Tibial artery (tissue), 4 donors: ENCODE results near the gene TMEM202.
"Not testable (repeated sequence)": the region's sequence is repeated elsewhere in the genome, so short reads cannot be mapped to it uniquely, and the experiment has no call there.

Source experiments
- DNase-seq, 2 donors: peaks; one replicate each; pipeline ENCODE4 v3.0.0-alpha.2; 2019
- H3K27ac ChIP-seq, 2 donors: fragments of 200-600 bp; sonication (generic) in 1 of 2; 1 replicate in 1 of 2; 2 replicates in 1 of 2; pipeline ENCODE4 v1.5.1; 2018 to 2019; ENCODE audit warnings: mild to moderate bottlenecking in 1 of 2
- H3K27me3 ChIP-seq, 2 donors: fragments of 200-600 bp; sonication (generic) in 1 of 2; one replicate each; pipeline versions ENCODE4 v1.5.1 to v1.6.0; 2016 to 2019
- H3K36me3 ChIP-seq, 3 donors: fragments of 200-600 bp; sonication (generic) in 2 of 3; one replicate each; pipeline ENCODE4 v1.5.1; 2016 to 2019; ENCODE audit warnings: mild to moderate bottlenecking in 2 of 3
- H3K4me1 ChIP-seq, 4 donors: fragments of 200-600 bp; sonication (generic) in 2 of 4; 1 replicate in 3 of 4; 2 replicates in 1 of 4; pipeline ENCODE4 v1.5.1; 2016 to 2019
- H3K4me3 ChIP-seq, 2 donors: fragments of 200-600 bp; sonication (generic) in 1 of 2; 1 replicate in 1 of 2; 2 replicates in 1 of 2; pipeline ENCODE4 v1.5.1; 2018 to 2019; ENCODE audit warnings: mild to moderate bottlenecking in 2 of 2
- H3K9me3 ChIP-seq, 3 donors: fragments of 200-600 bp; sonication (generic) in 1 of 3; one replicate each; pipeline ENCODE4 v1.5.1; 2016 to 2019
- intact Hi-C: fragments of 100-400 bp; cut with DNase I; formaldehyde crosslinking; loops from one replicate; pipeline ENCODE4 v1.15.0; 2023; ENCODE audit warnings: low total_unique reads
- TF ChIP-seq, protein P1 (sequence below), 2 experiments: fragments of 200-600 bp in 1 of 2; fragments of 450-650 bp in 1 of 2; IDR thresholded peaks; one replicate each; pipeline ENCODE4 v1.5.1; 2017 to 2019; ENCODE audit warnings: antibody characterized with exemption in 2 of 2, mild to moderate bottlenecking in 1 of 2, moderate library complexity in 1 of 2

The TMEM202 gene

DNA sequence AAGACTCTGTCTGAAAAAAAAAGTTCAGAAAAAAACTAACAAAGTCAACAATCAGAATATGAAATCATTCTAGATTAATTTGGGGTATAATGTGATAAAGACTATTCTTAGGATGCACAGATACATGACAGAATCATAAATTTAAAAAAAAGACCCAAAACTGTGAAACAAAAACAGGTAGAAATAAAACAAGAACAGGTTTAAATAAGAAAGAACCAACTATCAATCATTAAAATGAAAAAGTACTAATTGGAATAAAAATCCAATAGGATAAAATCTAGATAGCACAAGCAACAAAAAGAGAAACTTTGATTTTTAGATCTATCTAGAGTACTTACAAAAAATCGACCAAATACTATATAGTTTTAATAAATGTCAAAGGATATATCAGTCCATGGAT lies 13.4 kb downstream of the TMEM202 start:
- intact Hi-C loops, result no loop called here
- H3K27me3 ChIP-seq, result peaks cover 0 to 15% of the 10 kb centered on the region in 2 donors
- H3K36me3 ChIP-seq, result no peaks in the 10 kb centered on the region
- H3K27ac ChIP-seq, result no peak overlapping the region
- DNase-seq, result no peak
- H3K4me1 ChIP-seq, result no peaks in the 10 kb centered on the region
- no peaks in the 10 kb centered on the region for H3K9me3 ChIP-seq
- no peak overlapping the region for H3K4me3 ChIP-seq
- TF ChIP-seq, protein P1, sequence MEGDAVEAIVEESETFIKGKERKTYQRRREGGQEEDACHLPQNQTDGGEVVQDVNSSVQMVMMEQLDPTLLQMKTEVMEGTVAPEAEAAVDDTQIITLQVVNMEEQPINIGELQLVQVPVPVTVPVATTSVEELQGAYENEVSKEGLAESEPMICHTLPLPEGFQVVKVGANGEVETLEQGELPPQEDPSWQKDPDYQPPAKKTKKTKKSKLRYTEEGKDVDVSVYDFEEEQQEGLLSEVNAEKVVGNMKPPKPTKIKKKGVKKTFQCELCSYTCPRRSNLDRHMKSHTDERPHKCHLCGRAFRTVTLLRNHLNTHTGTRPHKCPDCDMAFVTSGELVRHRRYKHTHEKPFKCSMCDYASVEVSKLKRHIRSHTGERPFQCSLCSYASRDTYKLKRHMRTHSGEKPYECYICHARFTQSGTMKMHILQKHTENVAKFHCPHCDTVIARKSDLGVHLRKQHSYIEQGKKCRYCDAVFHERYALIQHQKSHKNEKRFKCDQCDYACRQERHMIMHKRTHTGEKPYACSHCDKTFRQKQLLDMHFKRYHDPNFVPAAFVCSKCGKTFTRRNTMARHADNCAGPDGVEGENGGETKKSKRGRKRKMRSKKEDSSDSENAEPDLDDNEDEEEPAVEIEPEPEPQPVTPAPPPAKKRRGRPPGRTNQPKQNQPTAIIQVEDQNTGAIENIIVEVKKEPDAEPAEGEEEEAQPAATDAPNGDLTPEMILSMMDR (IDR thresholded peaks at IDR 0.05), result no peak

DNA sequence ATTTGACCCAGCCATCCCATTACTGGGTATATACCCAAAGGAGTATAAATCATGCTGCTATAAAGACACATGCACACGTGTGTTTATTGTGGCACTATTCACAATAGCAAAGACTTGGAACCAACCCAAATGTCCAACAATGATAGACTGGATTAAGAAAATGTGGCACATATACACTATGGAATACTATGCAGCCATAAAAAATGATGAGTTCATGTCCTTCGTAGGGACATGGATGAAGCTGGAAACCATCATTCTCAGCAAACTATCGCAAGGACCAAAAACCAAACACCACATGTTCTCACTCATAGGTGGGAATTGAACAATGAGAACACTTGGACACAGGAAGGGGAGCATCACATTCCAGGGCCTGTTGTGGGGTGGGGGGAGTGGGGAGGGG lies 15.2 kb downstream of the TMEM202 start:
- H3K27ac ChIP-seq, H3K4me3 ChIP-seq, H3K4me1 ChIP-seq, DNase-seq, intact Hi-C loops, H3K9me3 ChIP-seq, H3K36me3 ChIP-seq, H3K27me3 ChIP-seq: not testable (repeated sequence)

DNA sequence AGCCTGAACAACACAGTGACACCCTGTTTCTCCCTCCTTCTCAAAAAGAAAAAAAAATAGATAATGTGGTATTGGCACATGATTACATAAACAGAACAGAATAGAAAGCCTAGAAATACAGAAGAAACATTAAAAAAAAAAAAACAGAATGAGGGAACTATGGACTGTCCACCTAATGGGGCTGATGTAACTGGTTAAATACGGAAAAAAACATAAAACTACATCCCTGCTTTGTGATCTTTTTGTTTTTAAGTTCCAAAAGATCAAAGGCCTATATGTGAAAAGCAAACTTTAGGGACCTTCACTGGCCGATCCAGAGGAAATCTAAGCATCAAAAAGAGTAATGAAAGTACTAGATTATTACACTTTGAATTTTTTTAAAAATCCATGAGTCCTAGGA lies 17.2 kb downstream of the TMEM202 start:
- TF ChIP-seq, protein P1 (IDR thresholded peaks at IDR 0.05), result no peak
- Histone ChIP-seq H3K36me3 (no peaks in the 10 kb centered on the region), H3K27ac (no peak overlapping the region), H3K9me3 (no peaks in the 10 kb centered on the region), H3K4me3 (no peak overlapping the region), H3K4me1 (no peaks in the 10 kb centered on the region), H3K27me3 (no peaks in the 10 kb centered on the region)
- intact Hi-C loops, result no loop called here
- no peak for DNase-seq

DNA sequence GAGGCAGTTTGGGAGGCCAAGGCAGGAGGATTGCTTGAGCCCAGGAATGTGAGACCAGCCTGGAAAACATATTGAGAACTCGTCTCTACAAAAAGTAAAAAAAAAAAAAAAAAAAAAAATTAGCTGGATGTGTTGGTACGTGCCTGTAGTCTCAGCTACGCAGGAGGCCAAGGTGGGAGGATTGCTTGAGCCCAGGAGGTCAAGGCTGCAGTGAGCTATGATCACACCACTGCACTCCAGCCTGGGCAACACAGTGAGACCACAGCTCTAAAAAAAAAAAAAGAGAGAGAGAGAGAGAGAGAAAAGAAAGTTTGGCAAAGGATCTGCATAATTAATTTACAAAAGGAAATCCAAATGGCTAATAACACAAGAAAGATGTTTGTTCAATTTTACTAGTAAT lies 21.7 kb downstream of the TMEM202 start:
- H3K27ac ChIP-seq, H3K27me3 ChIP-seq, H3K36me3 ChIP-seq, H3K9me3 ChIP-seq, H3K4me1 ChIP-seq, intact Hi-C loops, H3K4me3 ChIP-seq, DNase-seq: not testable (repeated sequence)

DNA sequence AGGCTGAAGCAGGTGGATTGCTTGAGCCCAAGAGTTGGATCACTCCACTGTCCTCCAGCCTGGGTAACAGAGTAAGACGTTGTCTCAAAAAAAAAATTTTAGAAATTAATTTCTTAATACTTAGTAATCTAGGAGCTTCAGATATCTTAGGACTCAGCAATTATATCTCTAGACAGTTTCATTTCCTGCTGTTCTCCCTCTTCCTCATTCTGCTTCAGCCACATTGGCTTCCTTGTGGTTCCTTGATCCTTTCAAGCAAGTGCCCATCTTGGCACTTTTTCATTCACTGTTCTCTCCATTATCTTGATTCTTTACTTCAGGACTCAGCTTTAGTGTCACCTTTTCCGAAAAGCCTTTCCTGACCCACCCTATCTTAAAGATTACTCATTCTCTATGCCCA lies 22.5 kb downstream of the TMEM202 start:
- no peaks in the 10 kb centered on the region for H3K27me3 ChIP-seq
- intact Hi-C loops, result no loop called here
- H3K4me3 ChIP-seq, result no peak overlapping the region
- H3K36me3 ChIP-seq, result no peaks in the 10 kb centered on the region
- TF ChIP-seq, protein P1 (IDR thresholded peaks at IDR 0.05), result no peak
- no peaks in the 10 kb centered on the region for H3K4me1 ChIP-seq
- H3K27ac ChIP-seq, result no peak overlapping the region
- DNase-seq, result no peak
- H3K9me3 ChIP-seq, result peaks cover 0 to 5% (median 0%) of the 10 kb centered on the region in 3 donors

DNA sequence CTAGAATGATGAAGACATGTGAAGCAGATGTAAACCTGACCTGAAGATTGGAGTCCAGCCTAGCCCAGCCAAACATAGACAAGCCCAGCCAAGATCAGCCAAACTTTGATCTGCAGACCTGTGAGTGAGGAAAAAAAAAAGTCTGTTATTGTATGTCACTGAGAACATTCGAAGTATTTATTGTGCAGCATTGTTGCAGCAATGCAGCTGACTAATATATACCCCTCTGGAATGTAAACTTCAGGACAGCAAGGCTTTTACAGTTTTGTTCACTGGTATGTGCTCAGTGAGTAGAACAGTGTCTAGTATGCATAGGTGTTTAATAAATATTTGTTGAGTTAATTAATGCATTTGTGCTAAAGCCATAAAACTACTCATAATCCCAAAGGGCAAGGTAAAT lies 23.4 kb downstream of the TMEM202 start:
- Histone ChIP-seq H3K4me1 (no peaks in the 10 kb centered on the region), H3K27me3 (no peaks in the 10 kb centered on the region), H3K36me3 (no peaks in the 10 kb centered on the region), H3K27ac (no peak overlapping the region), H3K9me3 (peaks cover 0 to 5% (median 0%) of the 10 kb centered on the region in 3 donors), H3K4me3 (no peak overlapping the region)
- no peak for DNase-seq
- TF ChIP-seq, protein P1 (IDR thresholded peaks at IDR 0.05), result no peak
- intact Hi-C loops, result no loop called here

DNA sequence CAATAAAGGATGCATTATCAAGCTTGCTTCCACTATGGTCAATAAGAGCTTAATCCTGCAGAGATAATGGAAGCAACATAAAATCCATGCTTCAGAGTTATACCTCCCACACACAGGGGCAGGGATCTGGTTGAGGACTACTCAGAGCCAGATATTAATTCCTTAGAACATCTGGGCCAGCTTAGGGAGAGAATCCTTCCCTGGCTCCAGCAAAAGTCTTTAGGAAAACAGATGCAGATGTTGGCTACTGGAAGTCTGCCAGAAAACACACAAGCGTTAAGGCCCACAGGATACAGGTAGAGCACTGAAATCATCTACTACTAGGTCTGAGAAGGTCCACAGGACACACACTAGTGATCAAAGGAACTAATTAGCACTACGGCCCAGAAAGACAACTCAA lies 25.2 kb downstream of the TMEM202 start:
- TF ChIP-seq, protein P1 (IDR thresholded peaks at IDR 0.05), result no peak
- peaks cover 0 to 8% (median 0%) of the 10 kb centered on the region in 3 donors for H3K9me3 ChIP-seq
- no peak overlapping the region for H3K4me3 ChIP-seq
- intact Hi-C loops, result no loop called here
- no peaks in the 10 kb centered on the region for H3K27me3 ChIP-seq
- no peaks in the 10 kb centered on the region for H3K4me1 ChIP-seq
- H3K36me3 ChIP-seq, result no peaks in the 10 kb centered on the region
- DNase-seq, result no peak
- H3K27ac ChIP-seq, result no peak overlapping the region
